Activated gamma-delta T cell (primary cell): Measurements from ENCODE around the gene SERPINH1.

ENCODE experiments used
- DNase-seq: peaks from one replicate; lab custom pipeline; 2025; lab: John Stamatoyannopoulos, UW
- total RNA-seq, 2 donors: gene quantifications; one replicate each; lab custom pipeline; 2026; lab: John Stamatoyannopoulos, UW

The SERPINH1 gene
- total RNA-seq: 23.1 to 27.3 reads per million in 2 donors

- DNase-seq: peak; percentile 39
Observed at GRCh38 chr11:75562048-75562835, at the start of gene SERPINH1. Gene SERPINH1 (plus strand): TSS chr11:75562253. CDS start chr11:75566350, 4,097 bp downstream.

- DNase-seq: no peak
Observed at GRCh38 chr11:75513250-75513649, 48.8 kb upstream of the SERPINH1 start.

- DNase-seq: no peak
Observed at GRCh38 chr11:75514596-75514995, 47.5 kb upstream of the SERPINH1 start.

GRCh38 chr11:75516140-75516539 is 45.9 kb upstream of the SERPINH1 start:
- no peak for DNase-seq

- no peak for DNase-seq
Observed at GRCh38 chr11:75516886-75517285, 45.2 kb upstream of the SERPINH1 start.

- DNase-seq: no peak
Observed at GRCh38 chr11:75518204-75518549, 43.9 kb upstream of the SERPINH1 start.

GRCh38 chr11:75518771-75519653 is 43.0 kb upstream of the SERPINH1 start:
- DNase-seq: no peak

GRCh38 chr11:75520688-75521087 is 41.4 kb upstream of the SERPINH1 start:
- no peak for DNase-seq

- DNase-seq: no peak
Observed at GRCh38 chr11:75522286-75523044, 39.6 kb upstream of the SERPINH1 start.

- DNase-seq: no peak
Observed at GRCh38 chr11:75523189-75523588, 38.9 kb upstream of the SERPINH1 start.

- no peak for DNase-seq
Observed at GRCh38 chr11:75523811-75524664, 38.0 kb upstream of the SERPINH1 start.

- no peak for DNase-seq
Observed at GRCh38 chr11:75524665-75525432, 37.2 kb upstream of the SERPINH1 start.

- peak; percentile 76 for DNase-seq
Observed at GRCh38 chr11:75525433-75526191, 36.4 kb upstream of the SERPINH1 start, which contains the start of gene GDPD5. Gene GDPD5 (minus strand): TSS chr11:75525941. CDS start chr11:75477735, 48,206 bp downstream.

GRCh38 chr11:75526192-75526541 is 35.9 kb upstream of the SERPINH1 start:
- DNase-seq: no peak

- DNase-seq: no peak
Observed at GRCh38 chr11:75527130-75527529, 34.9 kb upstream of the SERPINH1 start.

- DNase-seq: no peak
Observed at GRCh38 chr11:75527938-75528735, 33.9 kb upstream of the SERPINH1 start.

GRCh38 chr11:75530577-75530976 is 31.5 kb upstream of the SERPINH1 start:
- DNase-seq: no peak

- DNase-seq: no peak
Observed at GRCh38 chr11:75531325-75531724, 30.7 kb upstream of the SERPINH1 start.
